GM23248 (cell line): ENCODE measurements around the gene PGGHG.

Experiments
- EZH2 ChIP-seq: fragments of 200-600 bp; sonication (generic); IDR thresholded peaks from 2 replicates; pipeline ENCODE4 v1.6.1; 2018; ENCODE audit warnings: antibody characterized with exemption, mild to moderate bottlenecking; ENCODE audit not compliant: insufficient read depth, poor library complexity, severe bottlenecking
- EZH2phosphoT487 ChIP-seq: fragments of 200-600 bp; sonication (generic); IDR thresholded peaks from 2 replicates; pipeline ENCODE4 v1.6.1; 2018; ENCODE audit warnings: antibody characterized with exemption, moderate library complexity, mild to moderate bottlenecking, low read depth; ENCODE audit not compliant: insufficient read depth

DNA sequence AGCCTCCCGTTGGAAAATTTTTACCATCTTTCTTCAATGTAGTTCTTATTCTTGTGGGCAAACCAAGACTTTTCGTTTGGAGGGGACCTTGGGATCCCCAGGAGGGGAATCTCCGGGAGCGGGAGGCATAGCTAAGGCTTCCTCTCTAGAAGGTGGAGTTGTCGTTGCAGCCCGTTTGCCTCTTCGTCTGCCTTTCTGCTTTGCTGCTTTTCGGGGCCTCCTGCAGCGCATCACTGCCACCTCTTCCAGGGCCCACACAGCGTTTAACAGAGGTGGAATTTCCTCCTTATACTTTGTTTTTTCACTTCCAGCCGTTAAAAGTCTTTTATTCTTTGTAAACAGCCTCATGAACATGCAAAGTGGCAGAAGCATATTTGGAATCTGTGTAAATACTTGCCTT is 35.2 kb downstream of the PGGHG start:
- no peak for TF ChIP-seq EZH2
- no peak for TF ChIP-seq EZH2phosphoT487
